Measurements from ENCODE around the gene GOLGA2.

DNA sequence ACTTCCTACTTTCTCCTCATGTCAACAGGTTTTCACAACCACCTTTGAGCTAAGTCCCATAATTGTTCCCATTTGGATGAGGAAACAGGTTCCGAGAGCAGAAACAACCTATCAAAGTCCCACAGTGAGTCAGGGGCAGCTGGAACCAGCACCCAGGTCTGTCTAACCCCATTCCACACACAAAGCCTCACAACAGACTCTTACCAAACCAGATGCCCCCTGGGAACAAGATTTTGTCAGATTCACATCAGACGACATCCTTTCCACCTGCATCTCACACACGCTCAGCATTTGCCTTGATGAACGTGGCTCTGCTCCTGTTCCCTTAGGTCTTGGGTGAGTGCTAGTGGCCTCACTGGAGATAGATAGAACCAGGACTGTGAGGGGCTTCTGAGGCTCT is 17.3 kb upstream of the GOLGA2 start:
- TF ChIP-seq, protein P1, sequence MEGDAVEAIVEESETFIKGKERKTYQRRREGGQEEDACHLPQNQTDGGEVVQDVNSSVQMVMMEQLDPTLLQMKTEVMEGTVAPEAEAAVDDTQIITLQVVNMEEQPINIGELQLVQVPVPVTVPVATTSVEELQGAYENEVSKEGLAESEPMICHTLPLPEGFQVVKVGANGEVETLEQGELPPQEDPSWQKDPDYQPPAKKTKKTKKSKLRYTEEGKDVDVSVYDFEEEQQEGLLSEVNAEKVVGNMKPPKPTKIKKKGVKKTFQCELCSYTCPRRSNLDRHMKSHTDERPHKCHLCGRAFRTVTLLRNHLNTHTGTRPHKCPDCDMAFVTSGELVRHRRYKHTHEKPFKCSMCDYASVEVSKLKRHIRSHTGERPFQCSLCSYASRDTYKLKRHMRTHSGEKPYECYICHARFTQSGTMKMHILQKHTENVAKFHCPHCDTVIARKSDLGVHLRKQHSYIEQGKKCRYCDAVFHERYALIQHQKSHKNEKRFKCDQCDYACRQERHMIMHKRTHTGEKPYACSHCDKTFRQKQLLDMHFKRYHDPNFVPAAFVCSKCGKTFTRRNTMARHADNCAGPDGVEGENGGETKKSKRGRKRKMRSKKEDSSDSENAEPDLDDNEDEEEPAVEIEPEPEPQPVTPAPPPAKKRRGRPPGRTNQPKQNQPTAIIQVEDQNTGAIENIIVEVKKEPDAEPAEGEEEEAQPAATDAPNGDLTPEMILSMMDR (IDR thresholded peaks at IDR 0.05 in 4 of 5, conservative IDR thresholded peaks at IDR 0.05 in 1 of 5): no peak
- no peak for TF ChIP-seq POLR2A (IDR thresholded peaks at IDR 0.05)
